DOHH2 (cell line): ENCODE data around the gene SLC9B2.

Experiments used
- H3F3A ChIP-seq: fragments of 200-600 bp; sonication (generic), shearing (Covaris generic); 2 replicates; pipeline ENCODE4 v1.6.0; 2016; ENCODE audit warnings: antibody characterized with exemption, mild to moderate bottlenecking; ENCODE audit not compliant: control insufficient read depth, insufficient read depth
- H3K27ac ChIP-seq: fragments of 200-600 bp; sonication (generic); 2 replicates; pipeline ENCODE4 v1.5.1; 2014; ENCODE audit warnings: low read depth, mild to moderate bottlenecking, low read length, moderate library complexity
- H3K27me3 ChIP-seq: fragments of 200-600 bp; sonication (generic); 2 replicates; pipeline ENCODE4 v1.6.1; 2014; ENCODE audit warnings: mild to moderate bottlenecking, low read length, mixed read lengths; ENCODE audit not compliant: control insufficient read depth
- H3K36me3 ChIP-seq: fragments of 200-600 bp; sonication (generic); 2 replicates; pipeline ENCODE4 v1.6.1; 2014; ENCODE audit warnings: mild to moderate bottlenecking, low read length, moderate library complexity, mixed read lengths; ENCODE audit not compliant: control insufficient read depth
- H3K4me1 ChIP-seq: fragments of 200-600 bp; sonication (generic); 2 replicates; pipeline ENCODE4 v1.6.1; 2014; ENCODE audit warnings: mild to moderate bottlenecking, low read length, mixed read lengths; ENCODE audit not compliant: control insufficient read depth
- H3K4me2 ChIP-seq: fragments of 200-600 bp; sonication (generic); 2 replicates; pipeline ENCODE4 v1.6.0; 2014; ENCODE audit warnings: mild to moderate bottlenecking, low read length, moderate library complexity
- H3K4me3 ChIP-seq: fragments of 200-600 bp; sonication (generic); 2 replicates; pipeline ENCODE4 v1.5.1; 2014; ENCODE audit warnings: mild to moderate bottlenecking, low read length, mixed read lengths
- H3K79me2 ChIP-seq: fragments of 200-600 bp; sonication (generic); 2 replicates; pipeline ENCODE4 v1.6.1; 2014; ENCODE audit warnings: mild to moderate bottlenecking, low read length, mixed read lengths; ENCODE audit not compliant: control insufficient read depth
- H3K9me2 ChIP-seq: fragments of 200-600 bp; sonication (generic); replicated peaks from 2 replicates; pipeline ENCODE4 v1.6.1; 2014; ENCODE audit warnings: mild to moderate bottlenecking, low read length, mixed read lengths; ENCODE audit not compliant: control insufficient read depth
- H3K9me3 ChIP-seq: fragments of 200-600 bp; sonication (generic); 2 replicates; pipeline ENCODE4 v1.6.1; 2014; ENCODE audit warnings: antibody characterized with exemption, low read length, mixed read lengths; ENCODE audit not compliant: control insufficient read depth, insufficient read depth
- H4K20me1 ChIP-seq: fragments of 200-600 bp; sonication (generic); 2 replicates; pipeline ENCODE4 v1.6.0; 2014; ENCODE audit warnings: low read depth, mild to moderate bottlenecking, antibody characterized with exemption, low read length, moderate library complexity; ENCODE audit not compliant: control insufficient read depth, insufficient read depth
- EZH2phosphoT487 ChIP-seq: fragments of 200-600 bp; sonication (generic); IDR thresholded peaks from 2 replicates; pipeline ENCODE4 v1.6.1; 2017; ENCODE audit warnings: borderline replicate concordance, mild to moderate bottlenecking, antibody characterized with exemption, low read length, moderate library complexity, mixed read lengths
- TF ChIP-seq, protein P1 (sequence below): fragments of 200-600 bp; sonication (generic); IDR thresholded peaks from one replicate; pipeline ENCODE4 v1.5.1; 2014; ENCODE audit warnings: antibody characterized with exemption, mild to moderate bottlenecking, low read depth, low read length; ENCODE audit not compliant: poor library complexity, severe bottlenecking

Gene SLC9B2

DNA sequence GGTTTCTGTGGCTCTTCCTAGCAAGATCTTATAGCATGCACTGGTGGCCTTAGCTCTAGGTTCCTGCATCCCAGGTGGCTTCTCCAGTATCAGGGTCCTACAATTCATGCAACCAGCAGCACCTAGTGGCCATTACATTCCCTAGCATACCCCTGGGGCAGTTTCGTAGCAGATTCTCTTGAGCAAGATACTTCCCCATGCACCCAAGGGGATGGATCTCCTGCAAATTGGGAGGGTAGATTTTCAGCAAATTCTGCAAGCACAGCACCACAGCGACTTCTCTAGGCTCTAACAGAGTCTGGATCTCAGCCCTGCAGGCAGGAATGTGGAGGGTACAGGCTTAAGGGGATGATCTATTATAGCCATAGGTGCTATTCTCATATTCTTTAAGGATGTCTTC lies 44.0 kb downstream of the SLC9B2 start:
- Histone ChIP-seq H3K4me1 (no peaks in the 10 kb centered on the region), H3K36me3 (peaks cover 17% of the 10 kb centered on the region), H3K4me3 (no peak overlapping the region), H3K27me3 (no peaks in the 10 kb centered on the region), H3K27ac (no peak overlapping the region), H3K9me3 (no peaks in the 10 kb centered on the region), H3K4me2 (no peak overlapping the region), H3K79me2 (no peaks in the 10 kb centered on the region), H3K9me2 (no peaks in the 10 kb centered on the region), H4K20me1 (no peaks in the 10 kb centered on the region), H3F3A (no peaks in the 10 kb centered on the region)
- no peak for TF ChIP-seq EZH2phosphoT487
- TF ChIP-seq, protein P1, sequence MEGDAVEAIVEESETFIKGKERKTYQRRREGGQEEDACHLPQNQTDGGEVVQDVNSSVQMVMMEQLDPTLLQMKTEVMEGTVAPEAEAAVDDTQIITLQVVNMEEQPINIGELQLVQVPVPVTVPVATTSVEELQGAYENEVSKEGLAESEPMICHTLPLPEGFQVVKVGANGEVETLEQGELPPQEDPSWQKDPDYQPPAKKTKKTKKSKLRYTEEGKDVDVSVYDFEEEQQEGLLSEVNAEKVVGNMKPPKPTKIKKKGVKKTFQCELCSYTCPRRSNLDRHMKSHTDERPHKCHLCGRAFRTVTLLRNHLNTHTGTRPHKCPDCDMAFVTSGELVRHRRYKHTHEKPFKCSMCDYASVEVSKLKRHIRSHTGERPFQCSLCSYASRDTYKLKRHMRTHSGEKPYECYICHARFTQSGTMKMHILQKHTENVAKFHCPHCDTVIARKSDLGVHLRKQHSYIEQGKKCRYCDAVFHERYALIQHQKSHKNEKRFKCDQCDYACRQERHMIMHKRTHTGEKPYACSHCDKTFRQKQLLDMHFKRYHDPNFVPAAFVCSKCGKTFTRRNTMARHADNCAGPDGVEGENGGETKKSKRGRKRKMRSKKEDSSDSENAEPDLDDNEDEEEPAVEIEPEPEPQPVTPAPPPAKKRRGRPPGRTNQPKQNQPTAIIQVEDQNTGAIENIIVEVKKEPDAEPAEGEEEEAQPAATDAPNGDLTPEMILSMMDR: peak; percentile 65

DNA sequence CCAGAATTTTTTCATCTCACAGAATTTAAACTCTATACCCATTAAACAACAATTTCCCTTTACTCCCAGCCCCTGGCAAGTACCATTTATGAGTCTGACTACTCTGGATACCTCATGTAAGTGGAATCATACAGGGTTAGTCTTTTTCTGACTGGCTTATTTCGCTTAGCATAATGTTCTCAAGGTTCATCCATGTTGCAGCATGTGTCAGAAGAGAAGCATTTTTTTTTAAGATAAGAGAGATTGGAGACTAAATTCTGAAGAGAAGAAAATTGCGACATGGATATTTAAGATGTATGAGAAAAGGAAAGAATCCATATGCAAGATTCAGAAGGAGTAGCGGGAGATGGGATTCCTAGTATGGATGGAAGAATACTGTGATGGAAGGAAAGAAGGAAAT lies 45.8 kb downstream of the SLC9B2 start:
- H4K20me1 ChIP-seq: no peaks in the 10 kb centered on the region
- H3K27me3 ChIP-seq: no peaks in the 10 kb centered on the region
- H3F3A ChIP-seq: no peaks in the 10 kb centered on the region
- H3K27ac ChIP-seq: no peak overlapping the region
- H3K79me2 ChIP-seq: no peaks in the 10 kb centered on the region
- no peak for TF ChIP-seq EZH2phosphoT487
- TF ChIP-seq, protein P1: no peak
- H3K4me3 ChIP-seq: no peak overlapping the region
- no peaks in the 10 kb centered on the region for H3K4me1 ChIP-seq
- H3K9me3 ChIP-seq: no peaks in the 10 kb centered on the region
- H3K36me3 ChIP-seq: peaks cover 17% of the 10 kb centered on the region
- no peaks in the 10 kb centered on the region for H3K9me2 ChIP-seq
- H3K4me2 ChIP-seq: no peak overlapping the region

DNA sequence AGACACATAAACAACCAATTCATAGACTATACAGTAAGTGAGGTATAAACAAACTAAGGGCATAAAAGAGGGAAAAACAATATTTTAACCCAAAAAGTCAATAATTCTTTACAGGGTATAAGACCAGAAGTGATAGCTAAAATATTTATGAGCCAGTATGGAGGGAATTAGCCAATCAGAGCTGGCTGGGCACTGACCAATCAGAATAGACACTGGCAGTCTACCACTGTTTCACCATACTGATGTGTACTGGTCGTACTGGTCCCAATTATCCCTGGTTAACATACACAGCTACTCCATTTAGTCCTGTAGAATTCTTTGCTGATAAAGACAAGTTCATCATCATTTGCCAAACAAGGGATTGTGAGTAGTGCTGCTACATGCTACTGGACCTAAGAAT lies 47.3 kb downstream of the SLC9B2 start:
- Histone ChIP-seq H3F3A (no peaks in the 10 kb centered on the region), H3K9me2 (no peaks in the 10 kb centered on the region), H3K36me3 (peaks cover 17% of the 10 kb centered on the region), H3K27me3 (no peaks in the 10 kb centered on the region), H3K79me2 (no peaks in the 10 kb centered on the region), H3K9me3 (no peaks in the 10 kb centered on the region), H3K27ac (no peak overlapping the region), H3K4me1 (no peaks in the 10 kb centered on the region), H4K20me1 (no peaks in the 10 kb centered on the region), H3K4me3 (no peak overlapping the region), H3K4me2 (no peak overlapping the region)
- no peak for TF ChIP-seq EZH2phosphoT487
- TF ChIP-seq, protein P1: no peak

DNA sequence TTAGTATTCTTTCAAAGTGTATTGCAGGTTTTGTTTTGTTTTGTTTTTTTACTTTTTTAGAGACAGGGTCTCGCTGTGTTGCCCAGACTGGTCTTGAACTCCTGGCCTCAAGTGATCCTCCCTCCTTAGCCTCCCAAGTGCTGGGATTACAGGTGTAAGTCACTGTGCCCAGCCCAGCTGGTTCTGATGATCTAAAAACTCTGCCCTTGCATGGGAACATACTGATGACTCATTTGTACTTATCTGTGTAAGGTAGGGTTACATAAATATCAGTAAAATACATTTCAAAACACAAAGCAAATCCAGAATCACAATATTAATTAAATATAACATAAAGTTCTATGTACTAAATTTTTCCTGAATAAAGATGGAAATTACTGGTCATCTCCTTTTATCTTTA lies 49.7 kb downstream of the SLC9B2 start:
- Histone ChIP-seq H3K27me3 (no peaks in the 10 kb centered on the region), H3K27ac (no peak overlapping the region)

More for the DNA sequence above, 49.7 kb downstream of the SLC9B2 start:
- Histone ChIP-seq H3K4me3 (no peak overlapping the region), H3K36me3 (peaks cover 17% of the 10 kb centered on the region), H3K4me2 (no peak overlapping the region), H3F3A (0 out of 2 replicates have a peak, but pooled peaks cover 4% of the 10 kb centered on the region), H3K9me2 (no peaks in the 10 kb centered on the region), H3K9me3 (no peaks in the 10 kb centered on the region), H3K4me1 (no peaks in the 10 kb centered on the region), H4K20me1 (no peaks in the 10 kb centered on the region), H3K79me2 (no peaks in the 10 kb centered on the region)
- TF ChIP-seq, protein P1: no peak
- no peak for TF ChIP-seq EZH2phosphoT487
